ENCODE results near the gene BEGAIN. TPM values are rescaled to one million over a fixed set of nuclear protein-coding genes. Genes with fewer than 3 reads are reported as not detected.

Gene BEGAIN
- total and polyA plus RNA-seq, 9 donors = 0.35 to 11.0 (median 4.6) TPM

DNA sequence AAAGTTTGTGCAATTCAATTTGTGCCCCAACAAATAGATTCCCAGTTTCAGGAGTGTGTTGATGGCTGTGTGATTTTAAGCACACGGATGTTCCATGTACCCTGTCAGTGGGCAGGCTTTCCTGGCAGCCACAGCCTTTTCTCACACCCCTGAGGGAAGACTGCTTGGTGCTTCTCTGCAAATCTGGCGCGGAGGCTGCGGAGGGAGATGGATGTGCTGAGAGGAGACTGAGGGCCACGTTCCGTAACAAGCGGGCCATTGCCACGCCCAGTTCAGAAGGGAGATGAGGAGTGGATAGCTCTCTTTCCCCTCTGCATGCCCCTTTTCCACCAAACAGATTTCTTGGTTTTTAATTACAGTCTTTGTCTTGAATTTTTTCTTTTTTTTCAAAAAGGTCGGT is 89.1 kb downstream of the BEGAIN start:
- Histone ChIP-seq H3K9me3 (no peaks in the 10 kb centered on the region), H3K27ac (no peak overlapping the region), H3K4me3 (no peak overlapping the region), H3K36me3 (no peaks in the 10 kb centered on the region), H3K27me3 (no peaks in the 10 kb centered on the region), H3K4me1 (ENCODE audit: insufficient read depth) (no peaks in the 10 kb centered on the region)
- DNase-seq = no peak
- intact Hi-C loops (cut with DNase I) = no loop called here
- no peak for TF ChIP-seq POLR2A (IDR thresholded peaks at IDR 0.05)
- TF ChIP-seq, protein P1, sequence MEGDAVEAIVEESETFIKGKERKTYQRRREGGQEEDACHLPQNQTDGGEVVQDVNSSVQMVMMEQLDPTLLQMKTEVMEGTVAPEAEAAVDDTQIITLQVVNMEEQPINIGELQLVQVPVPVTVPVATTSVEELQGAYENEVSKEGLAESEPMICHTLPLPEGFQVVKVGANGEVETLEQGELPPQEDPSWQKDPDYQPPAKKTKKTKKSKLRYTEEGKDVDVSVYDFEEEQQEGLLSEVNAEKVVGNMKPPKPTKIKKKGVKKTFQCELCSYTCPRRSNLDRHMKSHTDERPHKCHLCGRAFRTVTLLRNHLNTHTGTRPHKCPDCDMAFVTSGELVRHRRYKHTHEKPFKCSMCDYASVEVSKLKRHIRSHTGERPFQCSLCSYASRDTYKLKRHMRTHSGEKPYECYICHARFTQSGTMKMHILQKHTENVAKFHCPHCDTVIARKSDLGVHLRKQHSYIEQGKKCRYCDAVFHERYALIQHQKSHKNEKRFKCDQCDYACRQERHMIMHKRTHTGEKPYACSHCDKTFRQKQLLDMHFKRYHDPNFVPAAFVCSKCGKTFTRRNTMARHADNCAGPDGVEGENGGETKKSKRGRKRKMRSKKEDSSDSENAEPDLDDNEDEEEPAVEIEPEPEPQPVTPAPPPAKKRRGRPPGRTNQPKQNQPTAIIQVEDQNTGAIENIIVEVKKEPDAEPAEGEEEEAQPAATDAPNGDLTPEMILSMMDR (IDR thresholded peaks at IDR 0.05) = no peak
- TF ChIP-seq EP300 (IDR thresholded peaks at IDR 0.05) = no peak
- WGBS, 3 donors = 88 to 95% (median 93%) methylated on average over 9 of the region's 9 CpGs

DNA sequence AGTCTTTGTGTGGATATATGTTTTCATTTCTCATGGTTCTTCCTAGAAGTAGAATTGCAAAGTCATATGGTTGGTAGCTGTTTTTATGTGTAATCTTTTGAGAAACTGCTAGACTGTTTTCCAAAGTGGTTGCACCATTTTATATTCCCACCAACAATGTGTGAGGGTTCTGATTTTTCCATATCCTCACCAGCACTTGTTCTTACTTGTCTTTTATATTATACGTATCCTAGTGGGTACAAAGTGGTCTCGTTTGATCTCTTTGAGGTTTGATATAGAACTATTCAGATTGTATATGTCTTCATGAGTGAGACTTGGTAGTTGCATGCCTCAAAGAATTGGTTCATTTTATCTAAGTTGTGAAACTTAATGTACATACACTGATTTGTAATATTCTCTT is 91.3 kb downstream of the BEGAIN start:
- no peaks in the 10 kb centered on the region for H3K27me3 ChIP-seq
- TF ChIP-seq, protein P1 (IDR thresholded peaks at IDR 0.05) = no peak
- no peak for TF ChIP-seq POLR2A (IDR thresholded peaks at IDR 0.05)
- no peak for TF ChIP-seq EP300 (IDR thresholded peaks at IDR 0.05)
- DNase-seq = no peak
- intact Hi-C loops (cut with DNase I) = no loop called here
- H3K4me3 ChIP-seq = no peak overlapping the region
- no peaks in the 10 kb centered on the region for H3K36me3 ChIP-seq
- no peaks in the 10 kb centered on the region for H3K4me1 ChIP-seq (ENCODE audit: insufficient read depth)
- H3K27ac ChIP-seq = no peak overlapping the region
- 97 to 100% (median 99%) methylated on average over 2 of the region's 2 CpGs for WGBS, 3 donors
- H3K9me3 ChIP-seq = no peaks in the 10 kb centered on the region

DNA sequence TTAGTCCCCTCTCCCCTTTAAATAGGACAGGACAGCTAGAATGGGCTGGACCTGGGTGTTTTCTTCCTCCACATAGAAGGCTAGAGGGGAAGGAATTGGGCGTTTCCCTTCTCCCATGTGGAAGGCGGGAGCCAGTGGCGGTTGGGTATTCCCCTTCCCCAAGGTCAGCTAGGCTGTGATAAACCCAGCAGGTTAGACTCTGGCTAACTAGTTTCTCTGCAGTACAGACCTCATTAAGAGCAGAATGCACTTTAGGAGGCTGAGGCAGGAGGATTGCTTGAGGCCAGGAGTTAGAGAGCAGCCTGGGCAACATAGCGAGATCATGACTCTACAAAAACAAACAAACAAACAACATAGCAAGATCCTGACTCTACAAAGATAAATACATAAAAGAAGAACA is 92.6 kb downstream of the BEGAIN start:
- TF ChIP-seq POLR2A (IDR thresholded peaks at IDR 0.05) (no peak), EP300 (IDR thresholded peaks at IDR 0.05) (no peak)
- TF ChIP-seq, protein P1 (IDR thresholded peaks at IDR 0.05) = no peak
- intact Hi-C loops (cut with DNase I) = no loop called here
- WGBS, 3 donors = 86 to 90% (median 87%) methylated on average over 4 of the region's 4 CpGs

DNA sequence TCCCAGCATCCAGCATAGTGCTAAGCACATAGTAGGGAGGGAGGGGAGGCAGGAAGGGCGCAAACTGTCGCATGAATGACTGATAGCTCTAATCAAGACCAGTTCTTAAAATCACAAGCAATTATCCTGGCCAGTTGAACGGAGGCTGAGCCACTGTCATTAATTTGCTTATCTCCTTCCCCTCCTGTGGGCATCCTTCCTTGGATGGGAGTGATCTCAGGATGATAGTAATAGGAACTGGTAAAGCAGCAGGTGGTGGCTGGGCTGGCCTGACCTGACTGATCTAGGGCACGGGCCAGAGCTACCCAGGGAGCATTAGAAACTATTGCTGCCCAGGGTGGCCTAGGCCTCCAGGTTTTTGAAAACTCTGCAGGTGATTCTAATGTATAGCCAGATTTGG is 97.0 kb downstream of the BEGAIN start:
- DNase-seq = no peak
- intact Hi-C loops (cut with DNase I) = no loop called here
- Histone ChIP-seq H3K36me3 (no peaks in the 10 kb centered on the region), H3K4me3 (no peak overlapping the region), H3K4me1 (ENCODE audit: insufficient read depth) (peaks cover 2% of the 10 kb centered on the region), H3K27ac (no peak overlapping the region), H3K27me3 (no peaks in the 10 kb centered on the region), H3K9me3 (no peaks in the 10 kb centered on the region)
- TF ChIP-seq EP300 (IDR thresholded peaks at IDR 0.05) (no peak), POLR2A (IDR thresholded peaks at IDR 0.05) (no peak)
- TF ChIP-seq, protein P1 (IDR thresholded peaks at IDR 0.05) = no peak
- WGBS, 3 donors = 91 to 96% (median 93%) methylated on average over 4 of the region's 4 CpGs

More for the DNA sequence above, 92.6 kb downstream of the BEGAIN start:
- H3K27ac ChIP-seq = no peak overlapping the region
- no peaks in the 10 kb centered on the region for H3K36me3 ChIP-seq
- H3K9me3 ChIP-seq = no peaks in the 10 kb centered on the region
- H3K4me3 ChIP-seq = no peak overlapping the region
- no peaks in the 10 kb centered on the region for H3K4me1 ChIP-seq (ENCODE audit: insufficient read depth)
- DNase-seq = no peak
- H3K27me3 ChIP-seq = no peaks in the 10 kb centered on the region

Data from ovary (tissue), 9 donors.